Measurements from ENCODE around the gene RHAG.

The RHAG gene

DNA sequence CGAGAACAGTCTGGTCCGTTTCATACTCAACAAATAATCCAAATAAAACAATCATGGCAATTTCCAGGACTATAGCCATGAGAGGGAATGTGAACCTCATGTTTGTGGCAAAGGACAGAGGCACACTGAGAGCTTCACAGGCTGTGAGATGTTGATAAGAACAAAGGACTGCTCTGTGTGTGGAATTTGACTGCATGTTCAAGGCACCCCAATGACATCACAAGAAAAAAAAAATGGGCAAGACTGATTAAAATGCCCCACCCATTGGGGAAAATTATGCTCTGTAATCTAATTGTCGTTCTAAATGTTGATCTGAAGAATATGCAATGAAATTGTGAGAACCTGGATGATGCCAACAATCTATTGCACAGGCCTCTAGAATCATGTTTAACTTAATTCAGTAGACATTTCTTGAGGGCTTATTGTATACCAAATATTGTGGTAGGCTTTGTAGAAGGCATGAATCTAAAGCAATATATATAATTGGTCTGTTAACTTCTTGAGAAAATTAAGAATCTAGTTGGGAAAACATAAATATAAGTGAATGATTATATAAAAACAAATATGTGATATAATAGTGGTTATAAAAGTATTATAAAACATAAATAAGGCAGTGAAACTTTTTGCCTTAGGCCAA is at the start of gene RHAG:
TSS of gene RHAG (minus strand) at position 127 of the 637 bp plus-strand sequence. CDS start at position 100, 27 bp downstream.
- no peak for DNase-seq (ENCODE audit: low read depth)
- H3K4me3 ChIP-seq (ENCODE audit: control insufficient read depth, low read depth, low read length), result no peak within 1 kb of the TSS
- no peak for TF ChIP-seq CTCF (IDR thresholded peaks at IDR 0.05; ENCODE audit: control insufficient read depth, insufficient read depth, low read depth, low read length, missing control alignments)

- H3K4me3 ChIP-seq (ENCODE audit: control insufficient read depth, low read depth, low read length), result no peak overlapping the region
- no peak for DNase-seq (ENCODE audit: low read depth)
- no peak for TF ChIP-seq CTCF (IDR thresholded peaks at IDR 0.05; ENCODE audit: control insufficient read depth, insufficient read depth, low read depth, low read length, missing control alignments)
These were observed 40.1 kb upstream of the RHAG start for GRCh38 chr6:49676671-49677281.

GRCh38 chr6:49675816-49676215 is 39.2 kb upstream of the RHAG start:
- no peak for DNase-seq (ENCODE audit: low read depth)
- no peak overlapping the region for H3K4me3 ChIP-seq (ENCODE audit: control insufficient read depth, low read depth, low read length)
- TF ChIP-seq CTCF (IDR thresholded peaks at IDR 0.05; ENCODE audit: control insufficient read depth, insufficient read depth, low read depth, low read length, missing control alignments), result no peak

GRCh38 chr6:49668083-49668511 is 31.5 kb upstream of the RHAG start:
- H3K4me3 ChIP-seq (ENCODE audit: control insufficient read depth, low read depth, low read length), result no peak overlapping the region
- no peak for TF ChIP-seq CTCF (IDR thresholded peaks at IDR 0.05; ENCODE audit: control insufficient read depth, insufficient read depth, low read depth, low read length, missing control alignments)
- no peak for DNase-seq (ENCODE audit: low read depth)

- DNase-seq (ENCODE audit: low read depth), result no peak
- no peak overlapping the region for H3K4me3 ChIP-seq (ENCODE audit: control insufficient read depth, low read depth, low read length)
- TF ChIP-seq CTCF (IDR thresholded peaks at IDR 0.05; ENCODE audit: control insufficient read depth, insufficient read depth, low read depth, low read length, missing control alignments), result no peak
These were observed 30.5 kb upstream of the RHAG start for GRCh38 chr6:49666930-49667757.

DNA sequence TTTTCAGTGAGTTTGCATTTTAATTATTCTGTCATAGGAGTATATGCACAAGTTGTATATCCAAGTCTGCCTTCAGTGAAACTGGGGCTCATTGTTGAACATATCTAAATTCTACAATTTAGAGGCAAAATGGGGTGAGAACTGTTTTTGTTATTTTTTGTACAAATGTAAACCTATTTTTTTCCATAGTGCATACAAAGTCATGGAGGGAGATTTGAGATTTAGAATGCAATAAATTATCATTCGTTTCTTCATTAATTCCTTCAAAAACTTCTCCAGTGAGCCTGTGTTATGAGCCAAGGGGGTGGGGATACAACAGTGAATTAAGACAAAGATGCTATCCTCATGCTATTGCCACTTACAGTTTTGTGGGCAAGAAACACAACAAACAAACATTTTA is 29.8 kb upstream of the RHAG start:
- no peak for TF ChIP-seq CTCF (IDR thresholded peaks at IDR 0.05; ENCODE audit: control insufficient read depth, insufficient read depth, low read depth, low read length, missing control alignments)
- no peak overlapping the region for H3K4me3 ChIP-seq (ENCODE audit: control insufficient read depth, low read depth, low read length)
- DNase-seq (ENCODE audit: low read depth), result no peak
